Ishikawa (cell line): ENCODE measurements around the gene CPXM1.

Source experiments
- CEBPB ChIP-seq: IDR thresholded peaks from 2 replicates; pipeline ENCODE4 v1.6.1; 2012
- CREB1 ChIP-seq: IDR thresholded peaks from 2 replicates; pipeline ENCODE4 v1.6.1; 2012; ENCODE audit warnings: low read depth
- EGR1 ChIP-seq: IDR thresholded peaks from 2 replicates; pipeline ENCODE4 v1.6.1; 2012
- EP300 ChIP-seq: IDR thresholded peaks from 2 replicates; pipeline ENCODE4 v1.6.1; 2012; ENCODE audit warnings: borderline replicate concordance
- FOXM1 ChIP-seq: IDR thresholded peaks from 2 replicates; pipeline ENCODE4 v1.6.1; 2012; ENCODE audit warnings: low read depth, borderline replicate concordance
- MAX ChIP-seq: IDR thresholded peaks from 2 replicates; pipeline ENCODE4 v1.6.1; 2012
- NFIC ChIP-seq: IDR thresholded peaks from 2 replicates; pipeline ENCODE4 v1.6.1; 2012
- RAD21 ChIP-seq: IDR thresholded peaks from 2 replicates; pipeline ENCODE4 v1.6.1; 2012; ENCODE audit warnings: low read depth
- REST ChIP-seq: IDR thresholded peaks from 2 replicates; pipeline ENCODE4 v1.6.1; 2012; ENCODE audit warnings: low read depth, mild to moderate bottlenecking
- TAF1 ChIP-seq: IDR thresholded peaks from 2 replicates; pipeline ENCODE4 v1.6.1; 2012; ENCODE audit warnings: low read depth, mild to moderate bottlenecking
- TCF12 ChIP-seq: IDR thresholded peaks from 2 replicates; pipeline ENCODE4 v1.6.1; 2012; ENCODE audit warnings: low read depth
- TEAD4 ChIP-seq: IDR thresholded peaks from 2 replicates; pipeline ENCODE4 v1.6.1; 2012
- USF1 ChIP-seq: IDR thresholded peaks from 2 replicates; pipeline ENCODE4 v1.6.1; 2012
- YY1 ChIP-seq: IDR thresholded peaks from 2 replicates; pipeline ENCODE4 v1.6.1; 2012; ENCODE audit warnings: low read depth
- ZBTB7A ChIP-seq: IDR thresholded peaks from 2 replicates; pipeline ENCODE4 v1.6.1; 2012; ENCODE audit warnings: low read depth

CPXM1 gene

GRCh38 chr20:2800521-2801285 is at the start of gene CPXM1:
Gene CPXM1, minus strand, starts transcription at chr20:2800627. Its CDS starts 55 bp downstream, at chr20:2800572.
- TF ChIP-seq TEAD4 (no peak), CEBPB (no peak), YY1 (no peak)

- TF ChIP-seq TAF1 (no peak), CEBPB (no peak), NFIC (no peak), MAX (no peak), ZBTB7A (no peak), EP300 (no peak), TEAD4 (no peak)
Observed at GRCh38 chr20:2849529-2849928, 49.1 kb upstream of the CPXM1 start.

- no peak for TF ChIP-seq NFIC
- TF ChIP-seq CREB1: no peak
- TF ChIP-seq ZBTB7A: no peak
- TF ChIP-seq TAF1: no peak
- TF ChIP-seq FOXM1: no peak
- TF ChIP-seq EGR1: no peak
- TF ChIP-seq RAD21: no peak
- no peak for TF ChIP-seq MAX
- TF ChIP-seq TEAD4: no peak
- TF ChIP-seq USF1: no peak
- no peak for TF ChIP-seq TCF12
- no peak for TF ChIP-seq CEBPB
- no peak for TF ChIP-seq YY1
- no peak for TF ChIP-seq REST
- no peak for TF ChIP-seq EP300
Observed at GRCh38 chr20:2847802-2848201, 47.4 kb upstream of the CPXM1 start.

GRCh38 chr20:2846698-2847097 is 46.3 kb upstream of the CPXM1 start:
- TF ChIP-seq REST (no peak), ZBTB7A (no peak), EGR1 (no peak), MAX (no peak), USF1 (no peak)

GRCh38 chr20:2845607-2846006 is 45.2 kb upstream of the CPXM1 start:
- TF ChIP-seq MAX (no peak), USF1 (no peak), TCF12 (no peak), EP300 (no peak), NFIC (no peak), FOXM1 (no peak), ZBTB7A (no peak), RAD21 (no peak), CEBPB (no peak), EGR1 (no peak), TAF1 (no peak), CREB1 (no peak), TEAD4 (no peak), YY1 (no peak), REST (no peak)
